Stimulated activated naive CD8-positive, alpha-beta T cell treated with anti-CD3 and anti-CD28 coated beads, Interleukin-15, Interleukin-2, amounts not matched to agents 100 U/mL and 50 U/mL, for 24 hours (primary cell): ENCODE measurements around the gene EPHX1.
"Not testable (repeated sequence)": the region's sequence is repeated elsewhere in the genome, so short reads cannot be mapped to it uniquely, and the experiment has no call there.

Source experiments
- ATAC-seq: fragments of 150-1000 bp; cut with Tn5 transposase; one replicate; pipeline ENCODE4 v1.10.0; 2021
- DNase-seq: peaks from one replicate; pipeline ENCODE4 v3.0.0; 2021

EPHX1 gene

DNA sequence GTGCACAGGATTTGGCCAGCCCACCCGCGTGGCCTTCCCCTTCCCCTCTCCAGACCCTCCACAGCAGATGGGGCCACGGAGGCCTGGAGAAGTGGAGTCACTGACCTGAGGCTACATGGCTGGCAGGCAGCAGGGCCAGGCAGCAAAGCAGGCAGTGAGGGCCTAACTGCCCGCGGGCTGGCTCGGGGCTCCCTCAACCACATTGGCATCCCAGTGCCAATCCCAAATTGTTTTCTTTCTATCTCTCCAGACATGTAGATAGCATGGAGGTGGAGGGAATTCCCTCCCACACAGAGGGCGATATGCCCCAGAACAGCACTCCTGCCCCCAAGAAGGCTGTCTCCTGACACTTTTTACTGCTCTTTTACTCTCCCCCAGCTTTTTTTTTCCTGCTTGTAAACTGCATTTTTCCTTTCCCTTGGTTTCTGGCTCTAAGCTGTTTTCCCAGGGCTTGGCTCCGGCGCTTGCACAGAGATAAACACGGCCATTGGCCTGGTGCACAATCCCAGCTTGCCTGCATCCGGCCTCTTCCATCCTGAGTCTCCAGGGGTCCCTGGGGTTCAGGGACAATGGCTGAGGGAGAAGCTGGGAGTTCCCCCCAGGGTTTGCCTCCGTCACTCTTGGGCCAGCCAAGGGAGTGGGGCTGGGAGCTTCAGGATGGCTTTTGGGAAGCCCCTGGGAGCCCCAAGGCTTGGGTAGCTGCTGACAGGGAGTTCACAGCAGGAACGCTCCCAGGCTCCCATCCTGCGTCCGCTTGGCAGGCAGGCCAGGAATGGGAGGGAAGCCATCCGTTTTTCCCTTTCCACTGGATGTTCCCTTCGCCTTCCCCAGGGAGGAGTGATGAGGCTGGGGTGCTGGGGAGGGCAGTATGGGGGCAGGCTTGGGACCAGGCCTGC lies 7.0 kb downstream of the EPHX1 start:
- no peak for ATAC-seq
- no peak for DNase-seq

DNA sequence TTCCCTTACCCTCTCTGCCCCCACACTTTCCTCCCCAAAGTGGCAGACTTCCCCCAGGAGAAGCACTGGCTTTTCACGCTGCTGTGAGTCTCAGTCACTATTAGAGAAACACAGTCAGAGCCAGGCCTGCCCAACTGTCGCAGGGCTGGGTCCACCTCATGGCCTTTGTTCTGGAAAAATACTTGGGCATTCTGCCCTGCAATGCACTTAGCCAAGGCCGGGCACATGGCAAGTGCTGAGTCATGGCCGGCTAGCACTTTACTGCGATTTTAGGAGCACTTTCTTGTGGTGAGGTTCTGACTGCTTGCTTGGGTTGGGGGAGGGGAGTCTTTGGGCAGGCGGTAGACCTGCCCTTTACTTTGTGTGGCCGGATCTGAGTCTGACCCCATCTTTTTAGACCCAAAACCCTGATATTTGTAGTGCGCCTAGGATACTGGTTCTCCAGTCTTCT lies 7.7 kb downstream of the EPHX1 start:
- DNase-seq = no peak
- ATAC-seq = peak; percentile 19

DNA sequence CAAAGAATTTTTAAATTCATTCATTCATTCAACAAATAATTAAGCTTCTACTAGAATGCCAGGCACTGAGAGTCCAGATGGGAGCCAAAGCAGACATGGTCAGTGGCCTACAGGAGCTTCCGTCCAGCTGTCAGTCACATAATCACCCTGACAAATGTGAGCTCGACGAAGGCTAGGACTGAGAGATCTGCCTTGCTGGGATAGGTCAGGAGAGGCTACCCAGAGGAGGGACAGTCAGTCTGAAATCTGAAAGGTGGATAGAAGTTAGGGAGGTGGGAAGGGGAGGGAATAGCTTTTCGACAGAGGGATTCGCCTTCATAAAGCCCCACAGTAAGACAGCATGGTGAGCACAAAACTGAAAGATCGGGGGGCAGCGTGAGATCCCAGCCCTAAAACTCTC lies 8.3 kb downstream of the EPHX1 start:
- DNase-seq = no peak

DNA sequence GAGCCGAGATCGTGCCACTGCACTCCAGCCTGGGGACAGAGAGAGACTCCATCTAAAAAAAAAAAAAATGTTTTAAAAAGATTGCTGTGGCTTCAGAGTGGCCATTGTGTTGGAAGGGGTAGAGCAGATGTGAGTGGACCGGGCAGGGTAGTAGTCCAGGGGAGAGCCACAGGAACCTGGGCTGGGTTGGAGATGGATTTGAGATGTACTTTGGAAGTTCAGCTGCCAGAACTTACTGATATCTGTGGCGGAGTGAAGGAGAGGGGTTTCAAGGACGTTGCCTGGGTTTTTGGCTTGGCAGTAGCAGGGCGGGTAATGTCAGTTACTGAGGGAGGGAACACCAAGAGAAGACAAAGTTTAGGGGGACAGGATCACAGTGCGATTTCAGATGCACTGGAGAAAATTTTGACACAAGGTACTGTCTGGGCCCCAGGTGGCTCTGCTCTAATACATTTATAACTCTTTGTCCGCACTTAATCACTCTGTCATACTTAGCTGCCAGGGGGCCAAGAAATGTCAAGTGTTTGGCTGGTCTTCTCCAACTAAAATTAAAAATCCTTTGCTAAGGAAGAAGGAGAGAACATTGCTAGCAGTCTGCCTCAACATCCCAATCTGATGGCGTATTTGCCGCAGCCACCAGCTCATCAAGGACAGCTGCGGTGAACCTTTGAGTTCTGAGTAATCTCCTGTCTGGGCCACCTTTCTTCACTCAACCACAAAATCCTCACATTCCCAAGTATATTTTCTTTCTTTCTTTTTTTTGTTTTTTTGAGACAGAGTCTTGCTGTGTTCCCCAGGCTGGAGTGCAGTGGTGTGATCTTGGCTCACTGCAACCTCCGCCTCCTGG lies 9.6 kb downstream of the EPHX1 start:
- DNase-seq (no peak), ATAC-seq (no peak)

More for the DNA sequence above, 8.3 kb downstream of the EPHX1 start:
- ATAC-seq = no peak

DNA sequence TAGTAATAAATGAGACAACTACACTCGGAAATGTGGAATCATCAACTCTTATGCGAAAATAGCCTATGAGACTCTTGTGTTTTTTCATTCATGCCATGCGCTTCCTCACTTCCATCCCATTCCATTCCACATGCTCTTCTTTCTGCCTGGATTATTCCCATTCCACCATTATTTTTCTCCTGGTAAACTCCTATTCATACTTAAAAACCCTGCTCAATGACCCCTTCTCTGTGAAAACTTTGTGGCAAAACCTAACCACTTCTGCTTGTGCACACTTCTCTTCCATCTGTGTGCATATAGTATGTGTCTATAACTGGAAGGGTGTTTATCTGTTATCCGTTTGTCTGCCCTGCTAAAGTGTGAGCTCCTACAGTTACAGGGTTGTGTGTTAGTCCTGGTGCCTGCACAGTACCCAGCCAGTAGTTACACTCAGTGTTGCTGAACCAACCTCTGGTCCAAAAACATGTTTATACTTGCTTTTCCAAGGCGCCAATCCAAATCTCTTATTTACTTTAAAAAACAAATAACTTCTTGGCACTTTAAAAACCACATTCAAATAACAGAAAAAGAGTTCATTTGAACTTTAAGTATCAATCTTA lies 10.7 kb downstream of the EPHX1 start:
- no peak for ATAC-seq
- no peak for DNase-seq

DNA sequence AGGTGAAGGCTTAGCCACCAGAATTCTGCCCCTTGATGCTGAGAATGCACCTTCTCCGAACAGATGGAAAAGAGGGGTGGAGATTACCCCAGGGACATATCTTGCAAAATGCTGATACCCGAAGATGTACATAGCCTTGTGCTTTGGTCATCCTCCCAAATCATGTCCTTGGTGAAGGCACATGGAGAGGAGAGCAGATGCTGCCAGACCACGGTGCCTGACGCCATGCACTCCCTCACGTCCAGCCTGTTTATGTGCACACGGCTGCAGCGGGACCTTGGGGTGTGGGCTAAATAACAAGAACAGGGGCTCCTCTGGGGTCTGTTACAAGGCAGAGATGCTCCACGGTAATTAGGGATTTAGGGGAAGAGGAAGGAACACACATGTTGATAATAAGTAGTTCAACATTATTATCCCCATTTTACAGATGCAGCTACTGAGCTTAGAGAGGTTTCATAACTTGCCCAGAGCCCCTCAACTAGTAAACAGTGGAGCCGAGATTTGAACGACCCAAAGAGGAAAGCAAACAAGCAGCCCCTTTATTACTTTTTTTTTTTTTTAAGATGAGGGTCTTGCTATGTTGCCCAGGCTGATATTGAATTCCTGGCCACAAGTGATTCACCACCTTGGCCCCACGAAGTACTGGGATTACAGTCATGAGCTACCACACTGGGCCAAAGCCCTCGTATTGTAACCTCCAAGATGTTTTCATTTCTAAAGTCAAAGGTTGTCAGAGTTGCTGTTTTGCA lies 12.9 kb downstream of the EPHX1 start:
- ATAC-seq = no peak
- DNase-seq = no peak

DNA sequence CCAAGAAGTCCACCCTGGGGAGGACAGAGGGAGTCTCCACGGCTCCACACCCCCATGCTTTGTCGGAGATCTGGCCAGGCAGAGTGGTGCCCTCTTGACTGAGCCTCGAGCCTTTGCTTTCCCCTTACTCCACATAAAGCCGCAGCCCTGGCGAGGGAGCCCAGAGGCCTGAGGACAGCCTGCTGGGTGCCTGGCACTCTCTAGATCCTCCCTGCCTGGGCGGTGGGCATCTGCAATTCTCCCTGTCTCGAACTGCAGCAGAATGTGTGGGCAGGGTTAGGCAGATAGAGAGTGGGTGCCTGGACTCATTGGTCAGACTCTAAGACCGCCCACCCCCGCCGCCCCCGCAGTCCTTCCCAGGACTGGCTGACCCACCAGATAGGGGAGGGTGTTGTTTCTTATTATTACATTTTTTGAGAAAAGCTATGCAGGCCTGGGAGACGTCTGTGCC lies 13.9 kb downstream of the EPHX1 start:
- no peak for ATAC-seq
- no peak for DNase-seq

DNA sequence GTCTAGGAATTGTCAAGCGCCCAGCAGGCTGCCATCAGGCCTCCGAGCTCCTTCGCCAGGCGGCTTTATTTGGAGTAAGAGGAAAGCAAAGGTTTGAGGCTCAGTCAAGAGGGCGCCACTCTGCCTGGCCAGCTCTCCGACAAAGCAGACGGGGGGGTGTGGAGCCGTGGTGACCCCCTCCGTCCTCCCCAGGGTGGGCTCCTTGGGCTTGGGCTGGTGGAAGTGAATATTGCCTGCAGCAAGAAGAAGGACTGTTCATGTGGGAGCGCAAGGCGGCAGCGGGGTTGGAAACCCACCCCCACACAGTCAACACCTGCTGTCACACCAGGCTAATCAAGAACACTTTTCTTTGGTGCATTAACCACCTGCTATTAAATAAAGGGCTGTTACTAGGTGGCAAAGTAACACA lies 14.6 kb downstream of the EPHX1 start:
- ATAC-seq (no peak), DNase-seq (no peak)

DNA sequence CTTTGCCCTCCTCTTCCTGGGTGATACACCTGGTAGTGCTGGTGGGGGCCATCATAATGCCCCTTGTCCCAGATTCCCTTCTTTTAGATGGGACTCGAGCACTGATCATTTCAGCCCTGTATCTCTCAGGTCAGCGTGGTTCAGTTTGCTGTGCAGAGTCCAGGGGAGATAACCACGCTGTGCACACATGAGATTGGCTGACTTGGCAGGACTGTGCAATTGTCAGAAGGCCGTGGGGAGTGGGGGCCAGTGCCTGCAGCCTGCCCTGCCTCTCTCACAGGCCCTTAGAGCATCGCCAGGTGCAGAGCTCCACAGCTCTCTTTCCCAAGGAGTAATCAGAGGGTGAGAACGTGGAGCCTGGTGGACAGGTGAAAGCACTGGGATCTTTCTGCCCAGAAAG lies 15.2 kb downstream of the EPHX1 start:
- ATAC-seq (no peak), DNase-seq (no peak)

DNA sequence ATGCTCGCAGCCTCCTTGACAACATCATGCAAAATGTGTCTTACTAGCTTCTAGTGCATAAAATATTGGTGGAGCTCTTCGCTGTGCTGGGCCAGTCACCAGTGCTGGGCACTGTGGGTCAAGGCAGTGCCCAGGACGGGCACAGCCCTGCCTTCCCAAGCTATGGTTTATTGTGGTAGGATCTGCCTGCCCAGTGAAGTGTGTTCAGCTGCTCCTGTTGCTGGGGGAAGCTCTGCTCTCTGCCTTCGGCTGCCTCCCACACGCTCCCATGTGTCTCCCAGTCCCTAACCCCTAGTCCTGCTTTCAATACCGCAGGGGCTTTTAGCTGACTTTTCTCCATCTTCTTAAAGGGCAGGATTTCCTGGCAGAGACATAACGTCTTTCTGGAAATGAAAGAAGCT lies 15.7 kb downstream of the EPHX1 start:
- ATAC-seq = no peak

DNA sequence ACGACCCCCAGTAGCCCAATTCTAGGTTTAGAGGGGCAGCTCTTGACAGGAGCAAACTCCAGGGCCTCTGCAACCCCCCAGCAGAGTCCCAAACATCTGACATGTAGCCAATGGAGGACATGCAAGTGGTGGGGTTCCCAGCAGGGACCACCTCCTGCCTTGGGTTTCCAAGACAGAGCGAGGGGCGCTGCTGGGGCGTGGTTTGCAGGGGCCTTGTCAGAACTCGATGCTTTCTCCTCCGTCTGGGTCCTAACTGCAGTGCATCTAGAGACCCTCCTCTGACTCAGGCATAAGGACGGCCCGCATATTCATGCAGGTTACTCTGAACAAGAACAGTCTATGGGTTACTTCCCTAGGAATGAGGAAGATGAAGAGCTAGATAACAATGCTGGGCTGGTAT lies 17.2 kb downstream of the EPHX1 start:
- ATAC-seq = no peak
- DNase-seq = no peak

More for the DNA sequence above, 15.7 kb downstream of the EPHX1 start:
- no peak for DNase-seq

DNA sequence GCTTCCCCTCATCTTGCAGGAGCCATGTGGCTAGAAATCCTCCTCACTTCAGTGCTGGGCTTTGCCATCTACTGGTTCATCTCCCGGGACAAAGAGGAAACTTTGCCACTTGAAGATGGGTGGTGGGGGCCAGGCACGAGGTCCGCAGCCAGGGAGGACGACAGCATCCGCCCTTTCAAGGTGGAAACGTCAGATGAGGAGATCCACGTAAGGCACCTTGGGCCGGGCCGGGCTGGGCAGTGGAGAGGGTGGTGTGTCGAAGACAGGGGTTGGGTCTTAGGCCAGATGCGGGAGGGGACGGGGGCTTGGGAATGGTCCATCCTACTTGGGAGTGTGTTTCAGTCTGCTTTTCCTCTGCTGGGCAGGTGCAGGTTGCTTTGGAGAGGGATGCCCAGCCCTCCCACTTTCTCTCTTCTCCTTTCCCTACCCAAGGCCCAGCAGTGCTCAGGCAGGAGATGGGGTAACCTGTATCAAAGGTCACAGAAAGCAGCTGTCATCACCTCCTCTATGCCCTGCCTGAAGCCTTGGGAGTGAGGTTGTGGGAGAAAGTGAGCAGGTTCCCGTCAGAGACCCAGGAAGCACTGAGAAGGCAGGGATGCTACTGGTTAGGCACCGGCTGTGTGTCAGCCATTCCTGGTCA lies 18.9 kb downstream of the EPHX1 start:
- ATAC-seq (no peak), DNase-seq (no peak)

DNA sequence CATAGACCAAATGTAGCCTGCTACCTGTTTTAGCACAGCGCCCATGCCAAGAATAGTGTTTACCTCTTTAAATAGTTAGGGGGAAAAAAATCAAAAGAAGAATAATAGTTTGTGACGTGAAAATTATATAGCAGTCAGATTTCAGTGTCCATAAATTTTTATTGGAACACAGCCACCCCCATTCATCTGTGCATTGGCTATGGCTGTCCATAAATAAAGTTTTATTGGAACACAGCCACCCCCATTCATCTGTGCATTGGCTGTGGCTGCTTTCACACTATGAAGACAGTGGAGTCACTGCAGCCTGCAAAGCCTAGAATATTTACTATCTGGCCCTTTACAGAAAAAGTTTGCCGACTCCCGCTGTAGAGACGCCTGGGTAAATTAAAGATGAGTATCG lies 20.9 kb downstream of the EPHX1 start:
- DNase-seq (no peak), ATAC-seq (no peak)

DNA sequence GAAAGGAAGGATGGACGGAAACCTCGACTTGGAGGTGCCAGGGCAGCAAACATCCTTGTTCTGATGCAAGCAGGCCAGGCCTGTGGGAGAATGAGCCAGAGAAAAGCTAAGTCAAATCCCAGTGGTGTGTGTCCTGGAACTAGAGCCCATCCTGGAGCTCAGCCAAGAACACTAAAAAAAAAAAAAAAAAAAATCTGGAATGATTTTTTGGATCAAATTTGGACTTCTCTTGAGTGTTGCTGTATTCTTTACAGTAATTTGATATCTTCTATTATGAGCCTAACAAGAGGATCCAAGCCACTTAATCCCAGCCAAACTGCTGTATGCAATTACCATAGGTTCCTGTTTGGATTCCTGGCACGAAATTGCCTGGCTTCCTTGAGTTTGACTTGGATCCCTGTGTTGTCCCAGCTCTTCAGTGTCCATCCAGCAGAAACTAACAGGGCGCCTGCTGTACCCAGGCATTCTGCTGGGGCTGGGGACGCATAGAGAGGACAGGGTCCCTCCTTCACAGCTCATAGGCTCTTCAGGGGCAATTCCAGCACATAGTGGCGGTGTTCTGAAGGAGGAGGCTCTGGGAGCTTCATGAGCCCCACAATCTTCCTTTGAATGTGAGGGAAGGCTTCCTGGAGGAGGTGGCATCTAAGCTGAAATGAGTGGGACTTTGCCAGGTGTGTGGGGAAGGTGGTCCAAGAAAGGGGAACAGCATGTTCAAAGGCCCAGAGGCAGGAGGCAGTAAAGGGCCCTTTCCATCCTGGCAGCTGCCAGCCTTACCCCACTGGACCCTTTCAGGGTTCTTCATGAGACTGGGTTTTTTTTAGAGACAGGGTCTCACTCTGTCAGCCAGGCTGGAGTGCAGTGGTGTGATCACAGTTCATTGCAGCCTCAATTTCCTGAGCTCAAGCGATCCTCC lies 24.7 kb downstream of the EPHX1 start:
- DNase-seq (no peak), ATAC-seq (no peak)

DNA sequence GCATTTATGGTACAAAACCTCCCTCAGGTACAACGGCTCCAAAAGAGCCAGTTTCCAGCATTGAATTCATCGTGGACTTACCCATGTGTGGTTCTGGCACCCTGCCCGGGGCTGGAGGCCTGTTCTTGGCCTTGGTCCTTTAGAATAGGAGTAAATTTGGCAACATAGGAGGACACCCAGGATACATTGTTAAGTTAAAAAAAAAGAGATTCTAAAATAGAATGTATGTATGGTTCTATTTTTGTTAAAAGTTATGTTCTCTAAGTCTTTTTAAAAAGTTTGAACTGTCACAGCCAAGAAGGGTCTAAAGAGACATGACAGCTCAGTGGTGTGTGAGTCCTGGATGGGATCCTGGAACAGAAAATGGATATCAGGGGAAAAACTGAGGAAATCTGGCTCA lies 25.9 kb downstream of the EPHX1 start:
- no peak for DNase-seq
- no peak for ATAC-seq

DNA sequence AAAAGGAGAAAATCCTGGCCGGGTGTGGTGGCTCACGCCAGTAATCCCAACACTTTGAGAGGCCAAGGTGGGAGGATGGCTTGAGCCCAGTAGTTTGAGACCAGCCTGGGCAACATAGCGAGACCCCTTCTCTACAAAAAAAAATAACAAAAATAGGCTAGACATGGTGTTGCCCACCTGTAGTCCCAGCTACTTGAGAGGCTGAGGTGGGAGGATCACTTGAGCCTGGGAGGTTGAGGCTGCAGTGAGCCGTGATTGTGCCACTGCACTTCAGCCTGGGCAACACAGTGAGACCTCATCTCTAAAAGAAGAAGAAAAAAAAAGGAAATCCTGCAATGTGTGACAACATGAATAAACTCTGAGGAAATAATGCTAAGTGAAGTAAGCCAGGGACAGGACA lies 26.4 kb downstream of the EPHX1 start:
- DNase-seq, ATAC-seq: not testable (repeated sequence)

DNA sequence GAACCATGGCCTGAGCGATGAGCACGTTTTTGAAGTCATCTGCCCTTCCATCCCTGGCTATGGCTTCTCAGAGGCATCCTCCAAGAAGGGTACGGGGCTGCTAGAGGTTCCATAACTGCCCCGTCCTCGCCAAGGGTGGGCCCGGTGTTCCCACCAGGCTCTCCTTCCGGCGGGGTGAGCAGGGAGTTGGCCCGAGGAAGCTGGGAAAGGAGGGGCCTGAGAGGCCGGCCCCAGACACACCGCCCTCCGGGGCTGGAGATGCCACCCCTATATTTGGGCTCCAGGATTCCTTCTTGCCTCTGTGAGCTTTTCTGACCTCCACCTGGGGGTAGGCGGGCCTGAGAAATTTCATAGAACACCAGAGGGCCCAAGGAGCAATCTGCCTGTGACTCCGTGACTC lies 28.9 kb downstream of the EPHX1 start:
- DNase-seq = no peak
- ATAC-seq = no peak

DNA sequence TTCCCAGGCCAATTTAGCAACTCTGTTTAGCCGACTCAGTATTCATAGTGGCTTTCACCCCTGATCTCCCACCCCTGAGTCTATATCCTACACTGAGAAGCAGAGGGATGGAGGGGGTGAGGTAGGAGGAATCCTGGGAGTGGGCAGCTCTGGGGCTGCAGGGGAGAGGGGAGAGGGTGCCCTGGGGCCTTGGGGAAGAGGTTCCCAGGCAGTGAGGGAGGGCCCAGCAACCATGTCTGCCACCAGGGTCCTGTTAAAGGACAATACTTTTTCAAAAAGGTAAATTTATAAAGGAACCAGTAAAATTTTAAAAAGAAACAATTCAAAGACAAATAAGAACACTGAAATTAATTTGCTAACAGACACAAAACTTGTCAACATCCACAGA lies 30.3 kb downstream of the EPHX1 start:
- DNase-seq = no peak
- no peak for ATAC-seq

DNA sequence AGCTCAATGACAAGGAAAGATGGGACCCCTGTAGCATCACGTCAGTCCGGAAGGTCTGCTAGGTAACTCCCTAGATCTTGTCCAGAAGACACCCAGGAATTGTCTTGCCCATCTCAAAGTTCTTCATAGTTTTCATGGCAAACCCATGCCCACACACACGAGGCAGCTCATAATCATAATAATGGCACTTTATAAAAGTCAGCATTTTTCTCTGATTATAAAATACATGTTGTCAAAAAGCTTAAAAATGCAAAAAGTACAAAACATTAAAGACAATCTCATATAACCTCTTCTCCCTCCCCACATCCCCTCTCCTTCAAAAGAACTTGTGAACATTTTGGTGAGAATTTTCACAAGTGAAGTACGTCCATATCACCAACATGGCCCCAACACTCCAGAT lies 30.8 kb downstream of the EPHX1 start:
- DNase-seq (no peak), ATAC-seq (no peak)

DNA sequence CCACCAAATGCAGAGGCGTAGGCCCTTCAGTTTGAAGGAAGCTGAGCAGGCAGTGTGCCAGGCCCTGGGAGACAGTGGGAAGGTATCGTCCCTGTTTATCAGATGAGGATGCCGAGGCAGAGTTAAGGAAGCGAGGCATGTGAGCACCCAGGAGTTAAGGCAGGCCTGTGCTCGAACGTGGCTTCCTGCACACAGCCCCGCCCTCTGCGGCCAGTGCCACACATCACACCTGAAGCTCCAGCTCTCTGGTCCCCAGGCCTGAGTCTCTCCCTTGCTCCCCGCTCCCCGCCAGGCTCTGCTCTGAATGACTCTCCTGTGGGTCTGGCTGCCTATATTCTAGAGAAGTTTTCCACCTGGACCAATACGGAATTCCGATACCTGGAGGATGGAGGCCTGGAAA lies 32.1 kb downstream of the EPHX1 start:
- DNase-seq (no peak), ATAC-seq (peak; percentile 28)
